BLaER1 treated with 17β-estradiol and CSF1 and Interleukin-3, amounts not matched to agents 10 nM and 100 nM (cell line): Measurements from ENCODE around the gene EHBP1L1.

Experiments used
- H3K27ac ChIP-seq, 11 experiments: shearing (Covaris generic); formaldehyde crosslinking; 2 replicates each; pipeline ENCODE4 v1.8.1; 2022
- H3K27me3 ChIP-seq, 11 experiments: shearing (Covaris generic); formaldehyde crosslinking; 2 replicates each; pipeline ENCODE4 v1.8.1; 2022
- H3K36me3 ChIP-seq, 11 experiments: shearing (Covaris generic); formaldehyde crosslinking; 2 replicates each; pipeline ENCODE4 v1.8.1; 2022
- H3K4me1 ChIP-seq, 10 experiments: shearing (Covaris generic); formaldehyde crosslinking; 2 replicates each; pipeline ENCODE4 v1.8.1; 2022
- H3K4me2 ChIP-seq, 11 experiments: shearing (Covaris generic); formaldehyde crosslinking; 2 replicates each; pipeline ENCODE4 v1.8.1; 2022
- H3K4me3 ChIP-seq, 10 experiments: shearing (Covaris generic); formaldehyde crosslinking; 2 replicates each; pipeline ENCODE4 v1.8.1; 2022
- H3K9ac ChIP-seq, 11 experiments: shearing (Covaris generic); formaldehyde crosslinking; 2 replicates each; pipeline ENCODE4 v1.8.1; 2022
- H3K9me3 ChIP-seq, 11 experiments: shearing (Covaris generic); formaldehyde crosslinking; replicated peaks in 1 of 11; 2 replicates each; pipeline ENCODE4 v1.8.1; 2022
- H4K20me1 ChIP-seq, 11 experiments: shearing (Covaris generic); formaldehyde crosslinking; 2 replicates each; pipeline ENCODE4 v1.8.1; 2022
- Cebpa-rat ChIP-seq, 11 experiments: shearing (Covaris generic); IDR thresholded peaks; 2 replicates each; pipeline ENCODE4 v1.8.1; 2022

Gene EHBP1L1

DNA sequence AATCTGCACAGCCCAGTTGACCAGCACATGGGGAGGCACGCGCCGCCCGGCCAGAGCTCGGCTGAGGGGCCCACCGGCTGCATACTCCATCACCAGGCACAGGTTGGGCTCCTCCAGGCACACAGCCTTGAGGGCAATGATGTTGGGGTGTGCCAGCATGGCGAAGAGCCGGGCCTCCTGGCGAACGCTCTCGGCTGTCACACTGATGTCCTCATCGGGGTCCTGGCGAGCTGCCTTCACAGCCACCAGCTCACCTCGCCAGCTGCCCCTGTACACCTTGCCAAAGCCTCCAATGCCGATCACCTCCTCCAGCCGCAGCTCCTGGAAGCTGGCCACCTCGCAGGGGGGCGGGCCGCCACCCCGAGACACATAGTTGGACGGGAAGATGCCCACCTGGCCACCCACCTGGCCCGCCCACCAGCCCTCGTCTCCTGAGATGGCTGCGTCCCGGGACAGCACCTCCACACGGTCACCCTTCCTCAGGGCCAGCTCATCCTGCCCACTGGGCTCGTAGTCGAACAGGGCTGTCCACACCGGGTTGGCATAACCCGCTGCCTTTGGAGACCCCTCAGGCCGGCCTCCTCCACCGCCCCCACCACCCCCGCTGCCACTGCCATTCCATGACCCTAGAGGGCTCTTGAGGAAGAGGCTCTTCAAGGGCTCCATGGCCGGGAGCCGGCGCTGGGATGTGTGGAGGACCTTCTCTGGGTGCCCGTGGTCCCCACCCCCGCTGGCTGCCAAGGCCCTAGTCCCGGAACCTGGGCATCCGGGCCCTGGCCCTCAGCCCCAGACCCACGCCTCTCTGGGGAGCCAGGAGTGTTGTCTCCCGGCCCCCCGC, 37.5 kb downstream of the EHBP1L1 start:
- H3K9me3 ChIP-seq, result no peaks in the 10 kb centered on the region
- no peaks in the 10 kb centered on the region for H3K27me3 ChIP-seq
- H3K27ac ChIP-seq, result peak overlapping the region; percentile 77 to 93 (median 88)
- peaks cover 58 to 67% (median 65%) of the 10 kb centered on the region in 10 experiments for H3K4me1 ChIP-seq
- peaks cover 32 to 61% (median 54%) of the 10 kb centered on the region in 11 experiments for H3K36me3 ChIP-seq
- no peak for TF ChIP-seq Cebpa-rat (IDR thresholded peaks at IDR 0.05)
- peak overlapping the region; percentile 97 to 100 (median 100) for H3K4me2 ChIP-seq
- H4K20me1 ChIP-seq, result peaks cover 49 to 80% (median 75%) of the 10 kb centered on the region in 11 experiments; a peak in 21 of 22 replicates
- H3K4me3 ChIP-seq, result peak overlapping the region; percentile 81 to 98 (median 95)
- peak overlapping the region; percentile 89 to 95 (median 92) for H3K9ac ChIP-seq

DNA sequence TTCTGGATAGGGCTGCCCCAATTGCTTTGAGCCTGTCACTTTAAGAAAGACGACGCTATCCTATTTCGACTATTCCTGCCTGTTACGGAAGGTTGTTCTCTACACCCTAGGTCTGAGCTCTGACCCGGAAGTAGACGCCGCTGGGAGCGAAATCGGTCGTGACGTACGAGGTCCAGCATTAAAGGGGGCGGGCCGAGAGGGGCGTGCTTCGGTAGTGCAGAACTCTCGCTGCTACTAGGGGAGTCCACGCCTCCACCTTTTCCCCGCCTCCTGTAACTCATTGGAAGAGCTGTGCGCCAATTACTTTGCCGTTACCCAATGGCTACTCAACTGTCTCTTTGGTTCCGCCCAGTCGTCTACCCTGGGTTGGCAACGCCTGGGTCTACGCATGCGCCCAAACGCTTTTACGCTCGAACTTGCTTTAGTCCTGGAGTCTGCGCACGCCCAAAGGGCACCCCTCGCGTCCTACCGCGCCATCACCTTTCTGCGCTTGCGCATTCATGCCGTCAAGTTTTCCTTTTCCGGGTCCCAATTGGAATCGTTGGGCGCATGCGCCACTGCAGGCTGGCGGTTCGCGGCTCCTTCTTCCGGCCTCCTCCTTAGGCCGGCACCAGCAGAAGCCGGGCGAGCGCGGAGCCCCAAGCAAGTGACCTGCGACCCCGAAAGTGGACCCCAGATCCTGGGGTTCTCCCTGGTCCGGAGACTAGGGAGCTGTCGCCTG, 39.5 kb downstream of the EHBP1L1 start, which contains the start of gene PCNX3:
Gene PCNX3 (plus strand): TSS at position 548 of the 721 bp plus-strand sequence. CDS start 536 bp downstream, outside the sequence.
- H4K20me1 ChIP-seq, result peaks cover 29 to 80% (median 75%) of the 10 kb centered on the region in 11 experiments; a peak in 21 of 22 replicates
- peak within 1 kb of the TSS; percentile 89 to 95 (median 92) for H3K9ac ChIP-seq
- H3K27me3 ChIP-seq, result no peaks in the 10 kb centered on the region
- H3K4me3 ChIP-seq, result peak within 1 kb of the TSS; percentile 88 to 98 (median 95)
- H3K4me2 ChIP-seq, result peak within 1 kb of the TSS; percentile 97 to 100 (median 100)
- H3K27ac ChIP-seq, result peak within 1 kb of the TSS; percentile 64 to 93 (median 89)
- H3K4me1 ChIP-seq, result peaks cover 51 to 65% (median 59%) of the 10 kb centered on the region in 10 experiments
- no peaks in the 10 kb centered on the region for H3K9me3 ChIP-seq
- TF ChIP-seq Cebpa-rat (IDR thresholded peaks at IDR 0.05), result no peak
- peaks cover 35 to 61% (median 55%) of the 10 kb centered on the region in 11 experiments for H3K36me3 ChIP-seq

DNA sequence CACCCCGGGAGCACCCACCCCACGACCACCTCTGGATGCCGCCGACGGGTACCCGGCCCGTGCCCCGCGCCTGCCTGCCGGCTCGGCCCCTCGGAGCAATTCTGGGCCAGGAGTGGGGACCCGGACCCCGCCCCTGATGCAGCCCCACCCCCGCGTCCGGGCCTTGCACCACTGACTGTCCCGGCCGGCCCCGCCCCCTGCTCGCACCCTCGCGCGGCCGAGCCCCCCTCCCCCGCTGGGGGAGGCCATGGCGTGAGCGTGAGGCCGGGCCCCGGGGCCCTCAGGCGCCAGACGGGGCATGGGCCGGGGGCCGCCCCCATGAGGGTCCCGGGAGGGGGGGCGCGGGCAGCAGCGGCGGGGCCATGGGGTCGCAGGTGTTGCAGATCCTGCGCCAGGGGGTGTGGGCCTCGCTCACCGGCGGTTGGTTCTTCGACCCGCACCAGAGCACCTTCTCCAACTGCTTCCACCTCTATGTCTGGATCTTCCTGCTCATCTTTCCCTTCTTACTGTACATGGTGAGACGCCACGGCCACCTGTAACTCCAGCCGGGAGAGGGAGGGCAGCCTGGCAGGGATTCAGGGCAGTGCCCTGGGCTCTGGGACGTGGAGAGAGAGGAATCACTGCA, 40.2 kb downstream of the EHBP1L1 start:
- peaks cover 24 to 80% (median 72%) of the 10 kb centered on the region in 11 experiments; a peak in 21 of 22 replicates for H4K20me1 ChIP-seq
- peak overlapping the region; percentile 78 to 98 (median 91) for H3K4me3 ChIP-seq
- H3K4me1 ChIP-seq, result peaks cover 44 to 58% (median 52%) of the 10 kb centered on the region in 10 experiments
- peaks cover 40 to 61% (median 55%) of the 10 kb centered on the region in 11 experiments for H3K36me3 ChIP-seq
- no peaks in the 10 kb centered on the region for H3K9me3 ChIP-seq
- H3K27ac ChIP-seq, result peak overlapping the region; percentile 64 to 90 (median 83); a peak in 21 of 22 replicates
- no peaks in the 10 kb centered on the region for H3K27me3 ChIP-seq
- peak overlapping the region; percentile 76 to 93 (median 89) for H3K9ac ChIP-seq
- H3K4me2 ChIP-seq, result peak overlapping the region; percentile 91 to 100 (median 98)
- no peak for TF ChIP-seq Cebpa-rat (IDR thresholded peaks at IDR 0.05)

DNA sequence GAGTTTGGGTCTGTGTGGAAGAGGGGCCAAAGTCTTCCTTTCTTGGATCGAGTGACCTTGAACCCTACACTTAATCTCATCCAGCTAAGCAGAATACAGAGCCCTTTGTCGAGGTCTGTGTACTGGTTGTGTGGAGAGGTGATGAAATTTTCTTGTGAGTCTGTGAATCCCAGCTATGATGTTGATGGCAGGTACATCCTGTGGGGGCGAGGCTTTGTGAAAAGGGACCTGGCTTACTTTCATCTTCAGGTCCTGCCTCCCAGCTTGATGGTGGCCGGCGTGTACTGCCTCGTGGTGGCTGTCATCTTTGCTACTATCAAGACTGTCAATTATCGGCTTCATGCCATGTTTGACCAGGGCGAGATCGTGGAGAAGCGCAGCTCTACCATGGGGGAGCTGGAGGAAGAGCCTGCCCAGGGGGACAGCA, 40.7 kb downstream of the EHBP1L1 start:
- H3K4me1 ChIP-seq, result peaks cover 41 to 53% (median 47%) of the 10 kb centered on the region in 10 experiments
- H3K4me3 ChIP-seq, result peak overlapping the region; percentile 78 to 98 (median 91)
- TF ChIP-seq Cebpa-rat (IDR thresholded peaks at IDR 0.05), result no peak
- peaks cover 24 to 80% (median 72%) of the 10 kb centered on the region in 11 experiments; a peak in 21 of 22 replicates for H4K20me1 ChIP-seq
- peaks cover 45 to 64% (median 58%) of the 10 kb centered on the region in 11 experiments for H3K36me3 ChIP-seq
- H3K27ac ChIP-seq, result peak overlapping the region; percentile 64 to 90 (median 83); a peak in 21 of 22 replicates
- H3K9me3 ChIP-seq, result no peaks in the 10 kb centered on the region
- H3K9ac ChIP-seq, result peak overlapping the region; percentile 76 to 93 (median 89)
- peak overlapping the region; percentile 91 to 100 (median 98) for H3K4me2 ChIP-seq
- no peaks in the 10 kb centered on the region for H3K27me3 ChIP-seq

DNA sequence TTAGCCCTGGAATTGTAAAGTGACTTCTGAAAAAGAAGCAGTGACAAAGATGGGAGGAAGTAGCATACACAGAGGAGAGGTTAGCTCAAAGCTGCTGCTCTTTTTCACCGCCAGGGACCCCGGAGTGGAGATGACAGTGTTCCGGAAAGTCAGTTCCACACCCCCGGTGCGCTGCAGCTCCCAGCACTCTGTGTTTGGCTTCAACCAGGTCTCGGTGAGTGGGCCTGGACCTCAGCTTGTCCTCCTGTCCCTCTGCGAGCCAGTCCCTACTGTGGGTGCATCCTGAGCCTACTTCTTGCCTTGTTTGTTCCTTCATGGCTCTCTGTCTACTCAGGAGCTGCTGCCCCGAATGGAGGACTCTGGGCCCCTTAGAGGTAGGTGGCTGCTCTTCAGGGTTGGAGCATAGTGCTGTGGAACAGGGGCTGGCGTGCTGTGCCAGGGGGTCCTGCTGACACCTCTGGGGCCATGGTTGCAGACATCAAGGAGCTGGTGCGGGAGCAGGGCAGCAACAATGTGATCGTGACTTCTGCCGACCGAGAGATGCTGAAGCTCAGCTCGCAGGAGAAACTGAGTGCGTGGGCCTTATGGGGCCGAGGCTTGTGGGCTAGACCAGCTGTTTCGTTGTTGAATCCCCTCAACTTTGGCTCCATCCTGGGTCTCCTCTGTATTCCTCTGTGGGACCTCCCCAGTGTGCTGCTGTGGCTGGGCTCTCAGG, 41.4 kb downstream of the EHBP1L1 start:
- peak overlapping the region; percentile 76 to 93 (median 89) for H3K9ac ChIP-seq

DNA sequence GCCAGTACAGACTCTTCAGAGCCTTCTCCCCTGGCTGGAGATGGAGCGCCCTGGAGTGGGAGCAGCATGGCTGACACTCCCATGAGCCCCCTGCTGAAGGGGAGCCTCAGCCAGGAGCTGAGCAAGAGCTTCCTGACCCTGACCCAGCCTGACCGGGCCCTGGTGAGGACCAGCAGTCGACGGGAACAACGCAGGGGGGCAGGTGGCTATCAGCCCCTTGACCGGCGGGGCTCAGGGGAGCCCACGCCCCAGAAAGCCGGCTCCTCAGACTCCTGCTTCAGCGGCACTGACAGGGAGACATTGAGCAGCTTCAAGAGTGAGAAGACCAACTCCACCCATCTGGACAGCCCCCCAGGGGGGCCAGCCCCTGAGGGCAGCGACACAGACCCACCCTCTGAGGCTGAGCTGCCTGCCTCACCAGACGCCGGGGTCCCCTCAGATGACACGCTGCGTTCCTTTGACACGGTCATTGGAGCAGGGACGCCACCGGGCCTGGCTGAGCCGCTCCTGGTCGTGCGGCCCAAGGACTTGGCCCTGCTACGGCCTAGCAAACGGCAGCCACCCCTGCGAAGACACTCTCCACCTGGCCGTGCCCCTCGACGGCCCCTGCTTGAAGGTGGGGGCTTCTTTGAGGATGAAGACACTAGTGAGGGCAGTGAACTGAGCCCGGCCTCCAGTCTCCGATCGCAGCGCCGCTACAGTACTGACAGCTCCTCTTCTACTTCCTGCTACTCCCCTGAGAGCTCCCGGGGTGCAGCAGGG, 42.3 kb downstream of the EHBP1L1 start:
- peak overlapping the region in 6 of 10 experiments; percentile 2 to 98 (median 91); a peak in 3 of 20 replicates for H3K4me3 ChIP-seq
- no peak for TF ChIP-seq Cebpa-rat (IDR thresholded peaks at IDR 0.05)
- H3K9me3 ChIP-seq, result no peaks in the 10 kb centered on the region
- peak overlapping the region in 5 of 11 experiments; percentile 8 to 53 (median 32); a peak in 7 of 22 replicates for H3K27ac ChIP-seq
- H4K20me1 ChIP-seq, result peaks cover 8 to 80% (median 66%) of the 10 kb centered on the region in 11 experiments; a peak in 21 of 22 replicates
- peaks cover 25 to 37% (median 31%) of the 10 kb centered on the region in 10 experiments for H3K4me1 ChIP-seq
- H3K9ac ChIP-seq, result peak overlapping the region; percentile 76 to 93 (median 89); a peak in 21 of 22 replicates
- H3K4me2 ChIP-seq, result peak overlapping the region in 10 of 11 experiments; percentile 91 to 100 (median 98); a peak in 18 of 22 replicates
- H3K36me3 ChIP-seq, result peaks cover 58 to 65% (median 63%) of the 10 kb centered on the region in 11 experiments
- no peaks in the 10 kb centered on the region for H3K27me3 ChIP-seq

More for the DNA sequence above, 41.4 kb downstream of the EHBP1L1 start:
- peak overlapping the region; percentile 91 to 100 (median 98) for H3K4me2 ChIP-seq
- no peaks in the 10 kb centered on the region for H3K9me3 ChIP-seq
- no peak for TF ChIP-seq Cebpa-rat (IDR thresholded peaks at IDR 0.05)
- H4K20me1 ChIP-seq, result peaks cover 17 to 80% (median 72%) of the 10 kb centered on the region in 11 experiments; a peak in 21 of 22 replicates
- peaks cover 34 to 46% (median 40%) of the 10 kb centered on the region in 10 experiments for H3K4me1 ChIP-seq
- H3K27ac ChIP-seq, result peak overlapping the region in 9 of 11 experiments; percentile 72 to 90 (median 84); a peak in 11 of 22 replicates
- H3K36me3 ChIP-seq, result peaks cover 52 to 65% (median 62%) of the 10 kb centered on the region in 11 experiments
- H3K4me3 ChIP-seq, result peak overlapping the region; percentile 78 to 98 (median 91)
- no peaks in the 10 kb centered on the region for H3K27me3 ChIP-seq

DNA sequence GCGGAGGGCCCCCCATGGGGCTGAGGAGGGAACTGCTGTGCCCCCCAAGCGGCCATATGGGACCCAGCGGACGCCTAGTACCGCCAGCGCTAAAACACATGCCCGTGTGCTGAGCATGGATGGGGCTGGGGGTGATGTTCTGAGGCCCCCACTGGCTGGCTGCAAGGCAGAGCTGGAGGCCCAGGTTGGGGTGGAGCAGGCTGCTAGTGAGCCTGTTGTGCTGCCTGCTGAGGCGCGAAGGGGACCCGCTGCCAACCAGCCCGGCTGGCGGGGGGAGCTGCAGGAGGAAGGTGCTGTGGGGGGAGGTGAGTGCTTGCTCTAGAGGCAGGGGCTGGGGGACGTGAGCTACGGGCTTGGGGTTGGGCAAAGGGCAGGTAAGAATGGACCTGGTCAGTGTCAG, 42.9 kb downstream of the EHBP1L1 start:
- H3K4me3 ChIP-seq, result peak overlapping the region in 2 of 10 experiments; percentile 2 to 90; a peak in 1 of 20 replicates
- peaks cover 64 to 71% (median 69%) of the 10 kb centered on the region in 11 experiments for H3K36me3 ChIP-seq
- no peaks in the 10 kb centered on the region for H3K9me3 ChIP-seq
- H4K20me1 ChIP-seq, result peaks cover 6 to 80% (median 65%) of the 10 kb centered on the region in 11 experiments; a peak in 21 of 22 replicates
- peak overlapping the region; percentile 48 to 93 (median 89); a peak in 20 of 22 replicates for H3K9ac ChIP-seq
- no peak for TF ChIP-seq Cebpa-rat (IDR thresholded peaks at IDR 0.05)
- peaks cover 24 to 34% (median 29%) of the 10 kb centered on the region in 10 experiments for H3K4me1 ChIP-seq
- H3K27me3 ChIP-seq, result no peaks in the 10 kb centered on the region
- peak overlapping the region in 4 of 11 experiments; percentile 20 to 53 (median 35); a peak in 6 of 22 replicates for H3K27ac ChIP-seq
- peak overlapping the region in 9 of 11 experiments; percentile 46 to 100 (median 98); a peak in 17 of 22 replicates for H3K4me2 ChIP-seq
